ENCODE results near the gene APRT.

APRT gene

DNA sequence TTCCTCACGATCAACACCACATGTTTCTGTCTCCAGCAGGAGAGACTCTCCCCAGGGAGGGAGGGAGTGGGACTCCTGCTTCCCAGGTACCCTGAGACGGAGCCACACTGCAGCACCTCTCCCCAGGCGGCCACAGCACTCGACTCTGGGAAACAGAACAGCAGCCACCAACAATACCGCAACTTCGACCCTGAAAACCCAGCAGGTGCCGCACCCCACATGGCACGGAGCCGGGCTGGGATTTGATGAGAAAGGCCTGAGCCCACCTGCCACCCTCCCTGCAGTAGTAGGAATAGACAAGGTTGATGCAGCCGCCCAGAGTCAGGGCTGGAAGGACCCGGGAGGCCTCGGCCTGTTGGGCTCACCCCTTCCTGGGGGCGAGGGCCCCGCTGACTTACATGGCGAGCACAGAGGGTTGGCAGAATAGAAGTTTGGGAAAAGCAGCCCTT is 30.6 kb upstream of the APRT start:
- no peak for DNase-seq (ENCODE audit: low read depth in 1 of 2, low spot score in 1 of 2)

DNA sequence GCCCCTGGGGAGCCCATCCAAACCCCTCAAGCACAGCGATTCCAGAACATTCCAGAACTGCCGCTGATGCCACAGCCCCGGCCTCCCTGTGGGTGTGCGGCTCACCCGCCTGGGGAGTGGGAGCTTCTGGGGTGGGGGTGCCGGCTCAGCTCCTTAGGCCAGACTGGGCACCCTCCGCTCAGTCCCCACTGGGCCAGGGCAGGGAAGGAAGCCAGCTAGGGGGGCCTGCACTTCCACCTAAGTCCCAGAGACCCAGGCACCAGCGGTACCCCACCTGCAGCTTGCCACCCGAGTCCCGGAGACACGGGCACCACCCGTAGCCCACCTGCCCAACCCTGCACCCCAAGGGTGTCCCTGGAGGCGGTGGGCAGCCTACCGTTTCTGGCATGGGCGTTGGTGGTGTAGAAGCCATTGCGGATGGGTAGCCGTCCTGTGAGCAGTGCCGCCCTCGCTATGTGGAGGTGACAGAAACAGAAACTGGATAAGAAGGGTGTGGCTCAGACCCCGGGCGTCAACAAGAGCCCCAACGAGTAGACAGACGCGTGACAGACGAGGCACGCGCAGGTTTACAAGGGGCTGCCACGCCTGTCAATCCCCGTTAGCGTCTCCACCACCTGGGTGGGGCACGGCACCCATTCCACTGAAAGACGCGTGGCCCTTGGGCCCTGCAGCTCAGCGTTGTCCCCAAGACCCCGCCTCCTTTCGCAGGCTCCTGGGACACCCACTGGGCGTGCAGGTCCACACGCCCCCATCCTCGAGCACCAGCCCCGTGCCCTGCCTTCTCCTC is 30.0 kb upstream of the APRT start:
- no peak for DNase-seq (ENCODE audit: low read depth in 1 of 2, low spot score in 1 of 2)

DNA sequence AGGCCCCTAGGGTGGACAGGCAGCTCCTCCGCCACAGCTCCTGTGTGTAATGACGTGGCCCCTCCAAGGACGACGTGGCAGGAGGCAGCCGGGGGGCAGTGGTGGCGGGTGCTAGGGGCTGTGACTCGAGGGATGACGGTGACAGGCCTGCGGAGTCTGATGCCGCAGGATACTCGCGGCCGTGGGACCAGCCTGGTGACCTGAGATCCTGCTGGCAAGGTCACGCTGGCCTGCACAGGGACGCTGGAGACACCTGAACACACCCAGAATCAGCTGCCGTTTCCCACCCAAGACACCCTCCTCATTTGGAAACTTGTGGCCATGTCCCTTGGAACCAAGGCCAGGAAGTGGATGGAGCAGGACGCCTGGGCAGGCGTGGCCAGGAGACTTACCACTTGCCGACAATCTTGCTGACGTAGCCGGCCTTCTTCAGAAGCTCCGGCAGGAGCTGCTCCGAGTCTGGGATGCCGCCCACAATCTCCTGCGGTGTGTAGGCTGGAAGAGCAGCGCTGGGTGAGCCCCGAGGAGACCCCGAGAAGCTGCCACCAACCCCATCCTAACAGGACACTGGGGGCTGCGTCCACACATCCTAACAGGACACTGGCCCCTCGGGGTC is 29.0 kb upstream of the APRT start:
- DNase-seq (ENCODE audit: low read depth in 1 of 2, low spot score in 1 of 2): no peak

DNA sequence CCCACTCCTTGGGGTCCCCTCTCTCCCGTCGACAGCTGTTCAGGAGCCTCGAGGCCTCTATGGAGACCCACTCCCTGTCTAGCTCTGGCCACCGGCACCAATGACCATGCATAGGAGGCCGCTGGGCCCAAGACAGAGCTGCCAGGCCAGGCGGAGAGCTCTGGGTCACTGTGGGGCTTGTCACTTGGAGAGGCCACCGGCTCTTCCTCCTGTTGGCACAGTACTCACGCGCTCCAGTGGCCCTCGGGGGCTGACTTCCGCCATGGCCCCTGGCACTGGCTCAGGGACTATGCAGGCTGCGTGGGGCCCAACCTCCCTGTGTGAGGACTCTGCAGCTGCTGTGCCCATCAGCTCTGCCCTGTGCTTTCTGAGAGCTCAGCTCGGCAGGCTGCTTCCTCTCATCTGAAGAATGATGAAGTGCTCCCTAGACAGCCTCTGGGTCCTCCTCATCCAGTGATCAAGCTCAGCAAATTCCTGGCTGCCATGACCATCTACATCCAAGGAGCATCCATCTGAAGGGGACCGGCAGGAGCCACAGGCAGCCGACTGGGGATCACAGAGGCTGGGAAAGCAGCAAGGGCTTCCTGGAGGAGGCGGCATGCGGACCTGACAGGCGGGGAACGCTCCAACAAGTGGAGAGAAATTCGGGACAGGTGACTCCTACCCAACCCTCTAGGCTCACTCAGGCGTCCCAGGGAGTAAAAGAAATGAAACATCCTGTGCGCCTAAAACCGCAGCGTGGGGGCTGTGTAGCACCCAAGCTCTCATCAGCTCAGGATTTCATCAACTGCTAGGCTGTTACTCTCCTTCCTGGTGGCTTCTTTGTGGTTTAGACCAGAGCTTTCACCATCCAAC is 28.2 kb upstream of the APRT start:
- no peak for DNase-seq (ENCODE audit: low read depth in 1 of 2, low spot score in 1 of 2)

DNA sequence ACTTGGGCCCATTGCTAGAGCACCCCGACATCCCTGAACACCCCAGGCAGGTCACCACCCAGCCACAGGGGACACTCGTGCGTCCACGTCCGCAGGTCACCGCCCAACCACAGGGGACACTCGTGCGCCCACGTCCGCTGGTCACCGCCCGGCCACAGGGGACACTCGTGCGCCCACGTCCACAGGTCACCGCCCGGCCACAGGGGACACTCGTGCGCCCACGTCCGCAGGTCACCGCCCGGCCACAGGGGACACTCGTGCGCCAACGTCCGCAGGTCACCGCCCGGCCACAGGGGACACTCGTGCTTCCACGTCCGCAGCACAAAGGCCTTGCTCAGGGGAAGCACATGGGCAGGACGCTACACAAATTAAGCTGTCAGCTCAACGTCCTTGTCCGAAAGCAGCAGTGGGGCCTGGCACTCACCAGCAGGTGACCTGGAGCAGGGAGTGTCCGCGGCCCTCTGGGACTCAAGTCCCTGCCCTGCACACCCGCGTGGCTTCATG is 27.4 kb upstream of the APRT start:
- no peak for DNase-seq (ENCODE audit: low read depth in 1 of 2, low spot score in 1 of 2)

DNA sequence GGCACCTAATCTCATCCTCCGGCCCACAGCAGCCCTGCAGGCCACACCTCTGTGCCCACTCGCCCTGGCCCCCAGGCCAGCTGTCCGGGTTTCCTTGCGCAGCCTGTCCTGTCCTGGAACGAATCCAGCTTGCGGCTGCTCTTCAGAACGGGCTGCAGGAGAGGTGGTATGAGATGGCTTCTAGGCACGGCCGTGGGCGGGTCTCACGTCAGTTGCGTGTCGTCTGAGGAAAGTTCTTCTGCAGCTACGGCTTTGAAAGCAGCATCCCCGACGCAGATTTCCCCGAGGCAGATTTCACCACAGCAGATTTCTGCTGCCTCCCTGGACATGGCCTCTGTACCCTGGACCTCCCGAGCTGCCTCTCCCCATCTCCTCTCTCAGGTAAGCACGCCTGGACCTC is 26.8 kb upstream of the APRT start:
- no peak for DNase-seq (ENCODE audit: low read depth in 1 of 2, low spot score in 1 of 2)

DNA sequence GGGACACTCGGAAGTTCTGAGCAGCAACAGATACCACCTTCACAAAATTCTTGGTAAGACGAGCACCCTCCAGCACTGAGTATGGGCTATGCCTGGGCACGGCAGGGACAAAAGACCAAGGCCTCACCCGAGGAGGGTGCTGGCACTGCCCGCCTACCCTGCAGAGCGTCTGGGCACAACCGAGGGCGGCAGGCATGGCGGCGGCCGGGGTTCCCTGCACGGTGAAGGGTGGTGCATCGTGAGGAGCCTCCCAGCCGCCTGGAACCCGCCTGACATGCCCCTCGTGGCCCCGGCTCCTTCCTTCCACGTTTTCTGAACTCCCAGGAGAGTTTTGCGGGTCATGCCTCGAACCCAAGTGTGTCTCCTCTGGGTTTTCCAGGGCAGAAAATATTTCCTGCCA is 26.1 kb upstream of the APRT start:
- no peak for DNase-seq (ENCODE audit: low read depth in 1 of 2, low spot score in 1 of 2)

DNA sequence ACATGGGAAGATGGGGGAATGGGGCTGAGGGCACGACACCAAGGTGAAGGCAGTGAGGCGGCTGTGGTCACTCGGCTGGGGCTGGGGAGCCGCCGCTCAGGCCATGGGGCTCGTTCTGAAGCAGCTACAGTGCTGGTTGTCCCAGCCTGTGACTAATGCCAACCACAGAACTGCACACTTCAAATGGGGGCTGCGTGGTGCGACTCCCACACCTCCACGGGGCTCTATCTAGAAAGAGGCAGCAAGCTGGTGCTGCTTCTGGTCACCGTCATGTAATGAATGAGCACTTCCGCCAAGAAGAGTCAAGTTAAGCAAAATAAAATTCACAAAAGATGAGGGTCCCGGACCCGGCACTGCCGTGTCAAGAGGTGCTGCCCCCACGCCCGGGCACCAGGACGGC is 25.1 kb upstream of the APRT start:
- DNase-seq (ENCODE audit: low read depth in 1 of 2, low spot score in 1 of 2): no peak

DNA sequence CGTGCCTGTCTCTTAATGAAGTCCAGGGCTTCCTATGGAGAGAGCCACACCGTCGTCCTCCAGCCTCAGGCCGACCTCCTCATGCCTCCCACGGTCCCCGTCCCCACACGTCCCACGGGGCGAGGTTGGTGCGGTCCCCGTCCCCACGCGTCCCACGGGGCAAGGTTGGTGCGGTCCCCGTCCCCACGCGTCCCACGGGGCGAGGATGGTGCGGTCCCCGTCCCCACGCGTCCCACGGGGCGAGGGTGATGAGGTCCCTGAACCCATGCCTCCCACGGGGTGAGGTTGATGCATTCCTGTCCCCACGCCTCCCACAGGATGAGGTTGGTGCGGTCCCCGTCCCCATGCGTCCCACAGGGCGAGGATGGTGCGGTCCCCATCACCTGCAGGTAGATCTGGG is 24.1 kb upstream of the APRT start:
- DNase-seq (ENCODE audit: low read depth in 1 of 2, low spot score in 1 of 2): no peak

DNA sequence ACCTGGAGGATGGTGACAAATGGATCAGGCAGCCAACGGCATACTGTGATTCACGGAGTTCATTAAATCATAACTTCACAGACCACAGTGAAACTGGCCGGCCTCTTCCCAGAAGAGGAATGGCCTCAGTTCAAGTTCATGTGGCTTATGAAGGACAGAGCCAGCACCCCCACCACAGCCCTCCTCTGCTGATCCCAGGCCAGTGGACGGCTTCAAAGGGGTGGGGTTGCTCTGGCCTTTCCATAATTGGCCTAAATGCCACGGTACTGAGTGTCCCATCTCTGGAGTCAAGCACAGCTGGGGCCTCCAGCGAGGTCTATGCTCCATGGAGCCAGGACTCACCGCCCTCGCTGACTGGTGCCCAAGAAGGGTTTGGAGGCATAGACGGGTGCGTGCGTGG is 23.7 kb upstream of the APRT start:
- no peak for DNase-seq (ENCODE audit: low read depth in 1 of 2, low spot score in 1 of 2)

DNA sequence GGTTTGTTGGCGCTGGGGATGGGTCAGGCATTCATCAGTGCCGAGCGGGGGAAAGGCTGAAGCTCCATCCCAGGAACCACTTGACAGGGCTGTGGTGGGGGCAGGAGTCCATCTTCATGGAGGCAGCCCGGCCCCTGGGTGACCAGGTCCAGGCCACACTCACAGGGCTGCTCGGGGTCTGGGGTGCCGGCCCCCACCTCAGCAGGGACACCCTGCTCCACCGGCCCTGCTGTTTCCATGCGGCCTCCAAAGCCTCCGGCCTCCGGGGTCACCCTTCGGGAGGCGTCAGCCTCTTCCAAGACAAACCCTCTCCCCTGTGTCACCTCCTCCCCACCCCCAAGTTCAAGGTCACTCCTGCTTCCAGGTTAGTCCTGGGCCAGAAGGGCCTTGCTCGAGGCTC is 22.9 kb upstream of the APRT start:
- no peak for DNase-seq (ENCODE audit: low read depth in 1 of 2, low spot score in 1 of 2)

DNA sequence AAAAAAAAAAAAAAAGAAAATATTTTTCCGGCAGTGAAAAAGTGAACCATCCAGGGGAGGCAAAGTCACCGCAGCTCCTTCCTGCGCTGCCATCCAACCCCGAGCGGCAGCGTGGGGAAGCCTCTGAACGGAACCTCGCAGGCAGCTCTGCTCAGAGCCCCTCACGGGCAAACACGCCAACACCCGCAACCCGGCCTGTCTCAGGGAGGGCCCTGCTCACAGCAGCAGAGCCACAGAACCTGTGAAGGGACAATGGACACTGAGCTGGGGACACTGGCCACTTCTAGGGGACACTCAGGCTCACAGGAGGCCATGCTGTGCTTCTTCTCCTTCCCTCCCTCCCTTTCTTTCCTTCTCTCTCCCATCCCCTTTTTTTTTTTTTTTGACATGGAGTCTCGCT is 21.4 kb upstream of the APRT start:
- no peak for DNase-seq (ENCODE audit: low read depth in 1 of 2, low spot score in 1 of 2)

DNA sequence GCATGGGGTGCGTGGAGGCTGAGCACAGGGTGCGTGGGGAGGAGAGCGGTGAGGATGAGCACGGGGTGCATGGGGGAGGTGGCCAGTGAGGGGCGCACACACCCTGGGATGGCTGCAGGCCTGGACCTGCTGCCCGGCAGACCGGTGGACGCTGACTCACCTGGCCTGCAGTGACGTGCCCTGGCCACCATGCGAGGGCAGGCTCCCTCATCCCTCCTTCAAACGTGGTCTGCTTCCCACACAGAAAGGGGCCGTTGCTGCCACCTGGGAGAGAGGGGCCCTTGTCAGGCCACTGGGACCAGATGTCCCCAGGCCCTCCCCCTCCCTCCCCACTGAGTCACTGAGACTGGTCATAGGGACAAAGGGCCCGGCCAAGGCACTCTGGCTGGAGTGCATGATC is 20.1 kb upstream of the APRT start:
- no peak for DNase-seq (ENCODE audit: low read depth in 1 of 2, low spot score in 1 of 2)

DNA sequence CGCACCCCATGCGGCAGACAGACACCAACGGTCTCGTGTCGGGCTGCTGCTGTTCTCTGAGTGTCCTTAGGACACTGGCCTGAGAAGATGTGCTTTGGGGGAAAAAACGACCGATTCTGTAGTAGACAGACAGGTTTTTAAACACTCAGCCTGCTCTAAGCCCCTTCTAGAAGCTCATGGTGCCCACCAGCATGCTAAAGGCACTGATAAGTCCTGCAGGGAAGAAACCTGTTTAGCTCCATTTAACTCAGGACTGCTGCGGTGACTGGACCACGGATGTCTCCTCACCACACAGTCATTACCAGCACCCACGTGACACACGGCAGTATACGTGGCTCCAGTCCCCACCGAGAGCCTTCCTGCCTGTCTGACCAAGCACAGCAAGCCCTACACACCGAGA is 19.1 kb upstream of the APRT start:
- no peak for DNase-seq (ENCODE audit: low read depth in 1 of 2, low spot score in 1 of 2)

DNA sequence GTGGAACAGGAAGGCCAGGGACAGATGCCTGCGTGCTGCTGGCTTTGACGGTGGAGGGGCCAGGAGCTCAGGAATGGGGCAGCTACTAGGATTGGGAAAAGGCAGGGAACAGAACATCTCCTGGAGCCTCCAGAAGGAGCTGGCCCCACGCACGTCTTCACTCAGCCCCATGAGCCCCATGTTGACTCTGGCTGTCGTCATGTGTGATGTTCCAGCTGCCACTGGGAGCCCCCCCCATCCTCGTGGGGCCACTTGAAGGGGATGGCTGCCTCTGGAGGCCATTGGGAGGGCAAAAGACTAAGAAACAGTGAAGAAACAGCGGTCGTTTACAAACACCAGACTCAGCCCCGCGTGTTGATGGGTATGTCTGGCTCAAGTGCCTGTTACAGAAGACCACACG is 18.5 kb upstream of the APRT start:
- DNase-seq (ENCODE audit: low read depth in 1 of 2, low spot score in 1 of 2): no peak

DNA sequence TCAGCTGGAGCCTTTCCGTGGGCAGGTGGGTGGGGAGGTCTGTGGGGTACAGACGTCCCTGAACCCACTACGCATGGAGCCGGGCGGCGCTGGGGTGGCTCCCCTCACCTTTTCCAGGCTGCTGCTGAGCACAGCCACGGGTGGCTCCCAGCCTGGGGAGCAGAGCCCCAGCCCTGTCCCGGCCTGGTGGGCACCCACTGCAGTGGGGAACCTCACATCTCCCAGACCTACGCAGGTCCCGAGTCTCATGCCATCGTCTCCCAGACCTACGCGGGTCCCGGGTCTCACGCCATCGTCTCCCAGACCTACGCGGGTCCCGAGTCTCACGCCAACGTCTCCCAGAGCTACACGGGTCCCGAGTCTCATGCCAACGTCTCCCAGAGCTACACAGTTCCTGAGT is 17.0 kb upstream of the APRT start:
- DNase-seq (ENCODE audit: low read depth in 1 of 2, low spot score in 1 of 2): no peak

DNA sequence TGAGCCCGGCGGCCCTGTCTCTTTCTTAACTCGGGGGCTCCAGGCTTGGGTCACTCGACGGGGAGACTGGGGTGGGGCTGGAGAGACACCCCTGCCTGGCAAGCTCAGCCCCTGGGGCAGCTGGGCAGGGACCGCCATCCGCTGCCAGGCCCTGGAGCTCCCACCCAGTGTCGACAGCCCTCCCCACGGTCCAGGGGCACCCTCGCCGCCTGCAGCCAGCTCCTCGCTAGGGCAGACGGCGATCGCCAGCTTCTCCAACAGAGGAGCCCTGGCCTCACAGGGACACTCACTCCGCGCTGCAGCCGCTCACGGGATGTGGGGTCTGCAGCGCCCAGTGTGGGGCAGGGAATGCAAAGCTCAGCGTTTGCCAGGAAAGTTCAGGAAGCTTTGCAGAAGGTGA is 16.0 kb upstream of the APRT start:
- DNase-seq (ENCODE audit: low read depth in 1 of 2, low spot score in 1 of 2): no peak

DNA sequence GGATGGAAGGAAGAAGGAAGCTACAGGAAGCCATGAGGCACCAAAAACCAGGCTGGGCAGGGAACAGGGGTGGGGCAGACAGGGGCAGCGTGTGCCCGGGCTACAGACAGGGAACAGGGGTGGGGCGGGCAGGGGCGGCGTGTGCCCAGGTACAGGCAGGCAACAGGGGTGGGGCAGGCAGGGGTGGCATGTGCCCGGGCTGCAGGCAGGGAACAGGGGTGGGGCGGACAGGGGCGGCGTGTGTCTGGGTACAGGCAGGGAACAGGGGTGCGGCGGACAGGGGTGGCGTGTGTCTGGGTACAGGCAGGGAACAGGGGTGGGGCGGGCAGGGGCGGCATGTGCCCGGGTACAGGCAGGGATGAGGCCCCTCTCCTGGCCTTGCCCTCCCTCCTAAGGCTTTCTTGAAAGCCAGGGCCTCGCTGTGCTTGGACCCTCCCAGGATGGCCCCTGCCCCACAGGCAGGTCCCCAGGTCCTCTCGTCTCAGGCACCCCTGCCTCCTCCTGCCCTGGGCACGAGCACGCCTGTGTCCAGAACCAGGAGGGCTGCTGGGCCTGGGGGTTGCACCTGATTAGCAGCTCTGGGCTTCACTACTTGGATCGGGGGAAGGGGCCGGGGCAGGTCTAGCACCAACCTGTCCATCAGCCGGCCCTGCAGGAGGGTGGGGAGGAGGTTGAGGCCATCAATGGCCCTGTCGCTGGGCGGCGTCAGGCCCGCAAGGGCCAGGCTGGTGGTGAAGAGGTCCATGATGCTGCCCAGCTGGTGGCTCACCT is 14.5 kb upstream of the APRT start:
- DNase-seq (ENCODE audit: low read depth in 1 of 2, low spot score in 1 of 2): no peak

DNA sequence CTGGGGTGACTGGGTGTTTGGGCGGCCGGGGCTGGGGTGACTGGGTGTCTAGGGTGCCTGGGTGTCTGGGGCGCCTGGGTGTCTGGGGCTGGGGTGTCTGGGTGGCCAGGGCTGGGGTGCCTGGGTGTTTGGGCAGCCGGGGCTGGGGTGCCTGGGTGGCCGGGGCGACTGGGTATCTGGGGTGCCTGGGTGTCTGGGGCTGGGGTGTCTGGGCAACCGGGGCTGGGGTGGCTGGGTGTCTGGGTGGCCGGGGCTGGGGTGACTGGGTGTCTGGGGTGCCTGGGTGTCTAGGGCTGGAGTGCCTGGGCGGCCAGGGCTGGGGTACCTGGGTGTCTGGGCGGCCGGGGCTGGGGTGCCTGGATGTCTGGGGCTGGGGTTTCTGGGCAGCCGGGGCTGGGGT is 13.4 kb upstream of the APRT start:
- no peak for DNase-seq (ENCODE audit: low read depth in 1 of 2, low spot score in 1 of 2)

DNA sequence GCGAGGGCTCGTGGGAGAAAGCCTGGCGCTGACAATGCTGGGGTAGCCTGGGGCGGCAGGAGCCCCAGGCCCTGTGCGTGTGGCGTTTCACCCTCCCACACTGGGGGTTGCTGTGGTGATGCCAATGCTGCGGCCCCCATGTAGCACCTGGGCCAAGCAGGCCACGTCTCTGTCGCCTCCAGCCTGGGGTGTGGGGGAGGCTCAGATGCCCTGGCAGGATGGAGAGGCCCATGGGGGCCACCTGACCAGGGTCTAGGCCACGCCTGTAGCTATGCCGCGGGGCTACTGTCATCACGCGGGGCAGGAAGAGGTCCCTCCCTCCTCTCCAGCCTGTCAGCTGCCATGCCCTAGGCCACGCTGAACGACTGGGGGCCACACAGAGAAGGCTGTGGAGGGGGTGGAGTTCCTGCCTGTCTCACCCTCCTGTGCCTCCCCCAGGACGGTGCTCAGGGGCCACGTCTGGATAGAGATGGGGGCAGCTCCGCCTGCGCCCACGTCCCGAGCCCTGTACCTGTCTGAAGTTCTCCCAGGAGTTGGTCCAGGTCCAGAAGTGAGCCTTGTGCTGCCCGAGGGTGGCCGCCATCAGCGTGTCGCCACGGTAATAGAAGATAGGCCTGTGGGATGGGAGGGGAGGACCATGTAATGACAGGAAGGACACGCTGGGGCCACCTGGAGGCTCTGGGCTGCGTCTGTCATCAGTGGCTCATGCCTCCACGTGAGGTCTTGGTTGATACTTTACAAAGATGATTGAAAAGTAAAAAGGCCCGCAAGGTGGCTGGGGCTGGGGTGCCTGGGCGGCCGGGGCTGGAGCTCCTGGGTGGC is 12.7 kb upstream of the APRT start:
- no peak for DNase-seq (ENCODE audit: low read depth in 1 of 2, low spot score in 1 of 2)

Measured in stimulated activated CD4-positive, alpha-beta T cell treated with anti-CD3 and anti-CD28 coated beads, Interleukin-15, amount 100 ng/mL, for 1 hour (primary cell).